ENCODE measurements around the gene CIZ1.
A peak's percentile ranks its signal among the peaks of the same experiment; 100 is the strongest.

Gene CIZ1

DNA sequence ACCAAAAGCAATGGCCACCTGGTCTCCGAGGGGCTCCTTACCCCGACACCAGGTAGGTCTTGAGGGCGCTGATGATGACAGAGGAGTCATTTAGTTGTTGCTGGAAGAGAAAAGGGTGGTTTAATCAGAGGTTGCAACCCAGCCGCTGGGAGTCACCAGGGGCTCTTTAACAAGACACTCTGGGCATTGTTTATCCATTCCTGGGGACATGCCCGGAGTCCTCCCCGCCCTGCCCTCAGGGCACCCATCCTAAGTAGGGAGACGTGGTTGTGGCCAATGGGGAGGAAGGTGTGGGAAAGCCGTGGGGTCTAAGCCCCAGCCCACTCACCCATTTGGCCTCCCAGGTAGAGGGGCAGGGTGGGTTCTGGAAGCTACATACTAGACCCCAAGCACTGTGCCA is 66.9 kb downstream of the CIZ1 start:
- no peak for DNase-seq

DNA sequence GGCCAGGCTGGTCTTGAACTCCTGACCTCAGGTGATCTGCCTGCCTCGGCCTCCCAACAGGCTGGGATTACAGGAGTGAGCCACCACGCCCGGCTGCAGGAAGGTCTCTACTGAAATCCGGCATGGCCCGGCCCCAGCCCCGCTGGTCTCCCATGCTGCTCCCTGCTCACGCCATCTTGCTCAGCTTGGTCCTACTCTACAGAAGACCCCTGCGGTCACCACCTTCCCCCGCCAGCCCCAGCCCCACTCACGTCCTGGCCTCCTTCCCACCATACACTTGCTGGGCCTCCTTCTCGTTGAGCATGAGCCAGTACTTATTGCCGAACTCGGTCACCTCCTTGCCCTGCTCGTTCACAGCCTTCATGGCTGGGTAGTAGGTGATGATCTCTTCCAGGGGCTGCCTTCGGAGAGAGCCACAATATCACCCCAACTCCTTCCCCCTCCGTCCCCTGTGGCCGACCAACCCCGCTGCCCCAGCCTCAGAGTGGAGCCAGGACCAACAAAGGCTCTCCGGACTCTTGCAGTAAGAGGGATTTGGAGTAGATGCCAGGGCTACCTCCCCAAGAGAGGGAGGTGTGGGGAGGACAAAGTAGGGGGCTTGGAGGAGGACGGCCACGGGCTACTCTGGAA is 67.8 kb downstream of the CIZ1 start:
- no peak for DNase-seq

DNA sequence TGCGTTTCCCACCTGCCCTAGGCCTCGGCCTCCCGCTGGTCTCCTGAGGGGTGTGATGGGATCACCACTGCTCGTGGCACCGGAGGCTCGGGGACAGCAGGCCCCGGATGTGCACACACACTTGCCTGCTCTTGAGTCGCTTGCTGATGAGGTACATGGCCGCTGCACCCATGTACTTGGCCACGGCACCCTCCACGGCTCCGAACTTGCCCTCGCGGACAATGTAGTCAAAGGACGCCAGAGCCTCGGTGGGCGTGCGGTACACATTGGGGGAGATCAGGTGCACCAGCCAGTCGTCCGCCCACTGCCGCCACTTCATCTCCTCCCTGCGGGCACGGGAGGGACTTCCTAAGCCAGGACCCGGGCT is 68.6 kb downstream of the CIZ1 start:
- DNase-seq: no peak

DNA sequence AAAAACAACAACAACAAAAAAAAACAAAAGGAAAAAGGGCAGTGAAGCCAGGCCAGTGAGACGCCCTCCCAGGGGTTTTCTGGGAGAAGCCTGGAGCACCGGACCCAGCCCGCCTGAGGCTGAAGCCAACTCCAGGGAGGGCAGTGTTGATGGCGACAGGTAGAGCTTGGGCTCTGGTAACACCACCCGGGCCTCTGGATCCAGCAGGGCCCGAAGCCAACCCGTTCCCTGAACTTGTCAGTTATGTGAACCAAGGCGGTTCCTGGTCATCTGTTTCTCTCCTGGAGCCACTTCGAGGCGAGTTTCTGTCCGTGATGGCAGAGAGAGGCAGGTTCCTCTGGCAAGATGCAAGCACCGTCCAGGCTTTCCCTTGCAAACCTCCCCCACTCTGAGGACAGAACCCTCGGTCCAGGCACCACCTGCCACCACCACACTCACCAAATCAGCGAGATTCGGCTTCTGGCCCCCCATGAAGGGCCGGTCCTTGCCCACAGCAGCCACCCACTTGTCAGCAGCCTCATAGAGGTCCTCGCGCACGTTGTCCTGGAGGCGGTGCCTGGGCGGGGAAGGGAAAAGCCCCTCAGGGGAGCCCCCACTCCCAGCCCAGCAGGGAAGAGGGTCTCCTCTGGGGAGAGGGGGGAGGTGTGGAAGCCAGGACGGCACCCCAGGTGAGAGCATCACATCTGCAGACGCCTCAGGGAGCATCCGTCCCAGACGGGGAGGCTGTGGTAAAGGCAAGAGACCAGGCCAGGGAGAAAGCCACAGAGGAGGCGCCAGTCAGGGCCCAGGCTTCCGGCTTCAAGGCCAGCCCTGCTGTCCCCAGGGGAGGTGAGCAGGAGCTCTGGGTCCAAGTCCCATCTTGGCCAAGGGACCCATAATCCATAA is 69.2 kb downstream of the CIZ1 start:
- no peak for DNase-seq

DNA sequence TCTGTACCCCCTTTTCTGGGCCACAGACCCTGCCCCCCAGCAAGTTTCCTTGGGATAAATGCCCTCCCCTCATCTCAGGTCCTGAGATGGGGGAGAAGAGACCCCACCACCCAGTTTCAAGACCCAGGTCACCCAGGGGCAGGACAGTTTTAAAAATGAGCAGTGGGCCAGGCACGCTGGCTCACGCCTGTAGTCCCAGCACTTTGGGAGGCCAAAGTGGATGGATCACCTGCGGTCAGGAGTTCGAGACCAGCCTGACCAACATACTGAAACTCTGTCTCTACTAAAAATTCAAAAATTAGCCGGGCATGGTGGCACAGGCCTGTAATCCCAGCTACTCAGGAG is 69.9 kb downstream of the CIZ1 start:
- DNase-seq: no peak

DNA sequence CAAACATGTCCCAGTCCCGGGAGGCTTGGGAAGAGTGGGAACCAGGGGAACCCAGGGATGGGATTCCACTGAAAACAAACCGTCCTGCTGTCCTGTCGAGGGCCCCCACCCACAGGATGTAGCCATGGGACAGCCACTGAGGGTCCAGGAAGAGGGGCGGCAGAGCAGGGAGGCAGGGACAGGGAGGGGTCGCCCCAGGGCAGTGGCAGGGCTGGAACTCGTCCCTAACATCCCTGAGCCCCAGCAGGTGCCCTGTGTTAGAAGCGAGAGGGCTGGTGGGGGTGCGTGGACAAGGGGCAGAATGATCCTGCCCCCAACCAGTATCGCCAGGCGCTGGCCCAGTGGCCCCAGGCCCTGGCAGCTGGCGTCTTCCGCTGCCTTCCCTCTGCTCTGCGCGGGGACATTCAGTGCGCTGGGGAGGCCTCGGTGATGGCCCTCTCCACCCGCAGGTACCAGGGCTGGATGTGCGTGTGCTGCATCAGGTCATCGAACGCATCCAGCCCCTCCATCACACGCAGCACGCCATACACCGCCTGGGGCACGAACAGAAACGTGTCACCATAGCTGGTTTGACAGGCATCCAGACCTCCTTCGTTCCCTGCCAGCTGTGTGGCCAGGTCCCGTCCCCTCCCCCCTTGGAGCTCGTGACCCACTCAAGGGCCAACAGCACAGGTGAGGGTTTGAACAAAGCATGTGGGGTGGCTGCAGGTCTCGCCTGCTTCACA is 70.5 kb downstream of the CIZ1 start:
- no peak for DNase-seq

DNA sequence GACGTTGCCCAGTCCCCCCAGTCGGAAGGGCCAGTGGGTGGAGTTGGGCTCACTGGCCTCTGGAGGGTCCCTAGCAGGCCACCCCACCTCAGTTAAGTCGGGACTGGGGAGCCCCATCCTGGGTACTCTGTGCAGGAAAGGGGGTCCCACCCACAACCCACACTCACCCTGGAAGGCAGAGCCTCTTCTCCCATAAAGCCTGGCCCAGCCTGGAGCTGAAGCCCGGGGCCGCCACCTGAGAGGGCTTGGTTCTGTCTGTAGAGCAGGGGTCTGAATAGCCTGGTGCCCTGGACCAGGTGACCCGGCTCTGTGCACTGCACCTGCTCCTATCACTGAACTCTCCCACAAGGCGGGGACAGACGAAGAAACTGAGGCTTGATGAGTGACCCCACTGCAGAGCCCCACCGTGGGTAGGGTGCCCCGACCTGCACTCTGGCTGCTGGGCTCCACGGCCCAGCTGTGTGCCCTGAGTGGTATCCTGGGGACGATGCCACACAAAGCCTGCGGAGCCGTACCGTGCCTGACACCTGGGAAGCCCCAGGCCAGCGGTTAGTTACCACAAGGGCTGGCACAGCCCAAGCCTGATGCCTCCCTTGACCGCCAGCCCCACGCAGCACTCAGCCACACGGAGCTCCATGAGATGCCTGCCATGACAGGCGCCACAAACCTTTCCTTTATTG is 71.2 kb downstream of the CIZ1 start:
- no peak for DNase-seq

DNA sequence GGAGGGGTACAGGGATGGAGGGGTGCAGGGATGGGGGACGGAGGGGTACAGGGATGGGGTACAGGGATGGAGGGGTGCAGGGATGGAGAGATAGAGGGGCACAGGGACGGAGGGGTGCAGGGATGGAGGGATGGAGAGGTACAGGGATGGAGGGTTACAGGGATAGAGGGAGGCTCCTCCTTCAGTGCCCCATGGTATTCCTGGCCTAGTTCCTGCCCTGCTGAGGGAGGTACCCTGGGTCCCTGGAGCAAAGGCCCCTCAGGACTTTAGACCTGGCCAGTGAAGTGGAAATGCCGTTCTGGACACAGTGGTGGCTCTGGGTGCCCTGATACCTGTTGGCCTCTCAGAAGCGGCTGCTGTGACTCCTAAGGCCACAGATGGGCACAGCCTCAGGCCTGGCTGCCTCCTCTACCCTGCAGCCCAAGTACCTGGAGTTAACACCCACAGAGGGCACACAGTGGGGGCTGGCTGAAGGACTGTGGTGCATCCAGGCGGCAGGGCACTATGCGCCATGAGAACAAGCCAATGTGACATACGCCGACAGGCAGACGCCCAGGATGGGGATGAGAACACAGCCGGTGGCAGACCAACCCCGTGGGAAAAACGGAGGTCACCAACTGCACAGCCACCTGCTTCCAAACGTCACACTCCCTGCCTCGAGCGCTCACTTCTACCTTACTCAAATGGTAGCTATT is 72.3 kb downstream of the CIZ1 start:
- DNase-seq: no peak

DNA sequence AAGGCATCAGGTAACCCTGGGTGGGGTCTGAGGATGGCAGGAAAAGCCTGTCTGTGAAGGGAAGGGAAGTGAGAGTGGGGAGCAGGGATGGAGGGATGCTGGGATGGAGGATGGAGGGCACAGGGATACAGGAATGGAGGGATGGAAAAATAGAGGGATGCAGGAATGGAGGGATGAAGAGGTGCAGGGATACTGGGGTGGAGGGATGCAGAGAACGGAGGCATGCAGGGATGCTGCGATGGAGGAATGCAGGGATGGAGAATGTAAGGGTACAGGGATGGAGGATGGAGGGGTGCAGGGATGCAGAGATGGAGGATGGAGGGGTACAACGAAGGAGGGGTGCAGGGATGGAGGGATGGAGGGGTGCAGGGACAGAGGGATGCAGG is 72.9 kb downstream of the CIZ1 start:
- DNase-seq: no peak

DNA sequence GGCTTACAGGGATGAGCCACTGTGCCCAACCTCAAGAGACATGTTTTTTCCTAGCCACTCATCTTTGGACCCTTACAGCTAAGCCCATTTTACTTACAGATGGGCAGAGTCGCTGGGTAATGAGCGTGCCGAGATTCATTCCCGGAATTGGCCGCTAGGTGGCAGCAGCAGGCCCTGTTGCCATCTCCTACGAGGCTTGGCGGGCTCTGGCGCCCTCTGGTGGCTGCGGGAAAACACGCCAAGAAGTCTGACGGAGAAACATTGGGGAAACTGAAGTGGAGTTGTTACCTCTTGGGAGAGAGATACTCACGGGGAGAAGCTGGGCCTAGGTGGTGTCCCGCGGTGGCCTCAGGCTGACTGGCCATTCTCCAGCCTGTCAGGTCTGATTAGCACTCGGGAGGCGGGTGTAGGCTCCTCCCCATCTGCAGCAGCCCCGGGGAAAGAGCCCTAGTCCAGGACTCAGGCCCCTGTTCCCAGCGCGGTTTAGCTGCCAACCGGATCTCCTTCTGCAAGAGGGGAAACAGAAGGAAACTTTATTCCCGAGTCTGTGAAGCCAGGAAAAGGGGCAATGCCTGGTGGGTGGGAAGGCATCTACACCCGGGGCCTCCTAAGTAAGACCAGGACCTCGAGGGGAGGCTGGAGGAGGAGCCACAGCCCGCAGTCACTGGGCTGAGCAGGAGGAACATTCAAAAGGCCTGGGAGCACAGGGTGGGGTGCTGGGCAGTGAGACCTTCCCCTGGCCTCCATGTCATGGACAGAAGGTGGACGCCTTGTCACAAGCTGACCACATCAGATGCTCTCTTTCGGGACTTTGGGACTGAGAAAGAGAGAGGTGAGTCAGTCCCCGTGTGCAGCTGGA is 73.5 kb downstream of the CIZ1 start:
- DNase-seq: peak; percentile 83 to 94 (median 90)

DNA sequence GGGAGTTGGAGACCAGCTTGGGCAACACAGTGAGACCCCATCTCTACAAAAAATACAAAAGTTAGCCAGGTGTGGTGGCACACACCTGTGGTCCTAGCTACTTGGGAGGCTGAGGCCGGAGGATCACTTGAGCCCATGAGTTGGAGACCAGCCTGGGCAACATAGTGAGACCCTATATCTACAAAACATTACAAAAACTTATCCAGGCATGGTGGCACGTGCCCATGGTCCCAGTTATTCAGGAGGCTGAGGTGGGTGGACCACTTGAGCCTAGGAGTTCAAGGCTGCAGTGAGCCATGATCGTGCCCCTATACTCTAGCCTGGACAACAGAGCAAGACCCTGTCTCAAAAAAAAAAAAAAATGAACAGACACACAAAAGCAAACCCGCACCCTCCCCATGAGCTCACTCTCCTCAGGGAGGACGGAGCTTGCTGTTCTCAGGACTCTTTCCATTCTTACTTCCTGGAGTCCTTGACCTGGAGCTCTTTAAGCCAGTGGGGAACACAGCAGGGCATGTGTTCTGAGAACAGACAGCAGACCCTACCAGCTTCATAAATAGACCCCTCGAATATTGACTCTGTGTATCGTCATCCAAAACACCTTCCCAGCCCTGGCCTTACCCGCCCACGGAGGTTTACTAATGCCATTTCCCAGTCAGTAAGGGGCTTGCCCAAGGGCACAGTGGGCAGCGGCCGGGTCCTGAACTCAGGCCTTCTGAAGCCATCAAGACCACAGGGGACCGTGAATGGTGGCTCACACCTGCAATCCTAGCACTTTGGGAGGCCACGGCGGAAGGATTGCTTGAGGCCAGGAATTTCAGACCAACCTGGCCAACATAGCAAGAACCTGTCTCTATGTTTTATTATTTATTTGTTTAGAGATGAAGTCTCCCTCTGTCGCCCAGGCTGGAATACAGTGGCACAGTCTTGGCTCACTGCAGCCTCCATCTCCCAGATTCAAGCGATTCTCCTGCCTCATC is 75.0 kb downstream of the CIZ1 start:
- no peak for DNase-seq

All from NCI-H1417 (cell line).